ENCODE measurements around the gene MACROD1. TPM values are rescaled to one million over a fixed set of nuclear protein-coding genes. Genes with fewer than 3 reads are reported as not detected.

MACROD1 gene
- total and polyA plus RNA-seq, 2 of the 13 experiments (the other 11 are each of a cell fraction or from before 2014, with no cell fraction given): 23.1 to 34.5 TPM

- TF ChIP-seq JUND (CRISPR knock-in tag; IDR thresholded peaks at IDR 0.05): no peak
- no peak for TF ChIP-seq ZNF367 (CRISPR knock-in tag; IDR thresholded peaks at IDR 0.05; ENCODE audit: borderline replicate concordance)
- TF ChIP-seq ZNF235 (CRISPR knock-in tag; IDR thresholded peaks at IDR 0.05; ENCODE audit: borderline replicate concordance): no peak
- TF ChIP-seq ZNF253 (CRISPR knock-in tag; IDR thresholded peaks at IDR 0.05; ENCODE audit: borderline replicate concordance): no peak
- TF ChIP-seq ZNF275 (CRISPR knock-in tag; IDR thresholded peaks at IDR 0.05; ENCODE audit: borderline replicate concordance): no peak
- TF ChIP-seq NFKBIZ (CRISPR knock-in tag; IDR thresholded peaks at IDR 0.05): no peak
- no peak for TF ChIP-seq HES4 (CRISPR knock-in tag; IDR thresholded peaks at IDR 0.05; ENCODE audit: borderline replicate concordance)
- no peak for TF ChIP-seq TCF12 (IDR thresholded peaks at IDR 0.05)
- TF ChIP-seq TCF12 (CRISPR knock-in tag; IDR thresholded peaks at IDR 0.05): no peak
- no peak for TF ChIP-seq MXD4 (CRISPR knock-in tag; IDR thresholded peaks at IDR 0.05)
- no peak for TF ChIP-seq TEF (CRISPR knock-in tag; IDR thresholded peaks at IDR 0.05)
- TF ChIP-seq KDM5A (IDR thresholded peaks at IDR 0.05; ENCODE audit: borderline replicate concordance, low read length): no peak
- TF ChIP-seq RNF2 (conservative IDR thresholded peaks at IDR 0.05; ENCODE audit: low read depth): no peak
- no peak for TF ChIP-seq PHF20 (CRISPR knock-in tag; IDR thresholded peaks at IDR 0.05)
- TF ChIP-seq THAP11 (CRISPR knock-in tag; IDR thresholded peaks at IDR 0.05): 0 out of 2 replicates have a peak, but pooled peaks have one; percentile 27
- TF ChIP-seq HNRNPUL1 (IDR thresholded peaks at IDR 0.05; ENCODE audit: low read depth, low read length): no peak
- 0 out of 2 replicates have a peak, but pooled peaks have one; percentile 30 for TF ChIP-seq ZNF792 (CRISPR knock-in tag; IDR thresholded peaks at IDR 0.05)
- TF ChIP-seq SAFB2 (CRISPR knock-in tag; IDR thresholded peaks at IDR 0.05; ENCODE audit: borderline replicate concordance, low read depth): 0 out of 2 replicates have a peak, but pooled peaks have one; percentile 35
- TF ChIP-seq RXRA (CRISPR knock-in tag; IDR thresholded peaks at IDR 0.05): peak; percentile 32; the same call in 1 of the 2 replicates
- no peak for TF ChIP-seq ZNF24 (IDR thresholded peaks at IDR 0.05)
- TF ChIP-seq HDAC6 (IDR thresholded peaks at IDR 0.05; ENCODE audit: low read depth, low read length): no peak
- TF ChIP-seq ZFP36 (IDR thresholded peaks at IDR 0.05; ENCODE audit: borderline replicate concordance, low read depth, low read length, partially characterized antibody): no peak
- TF ChIP-seq ZNF496 (CRISPR knock-in tag; IDR thresholded peaks at IDR 0.05; ENCODE audit: insufficient replicate concordance): no peak
- no peak for TF ChIP-seq ZNF282 (IDR thresholded peaks at IDR 0.05; ENCODE audit: partially characterized antibody)
- no peak; the same call in 1 of the 2 replicates for TF ChIP-seq NFKB2 (CRISPR knock-in tag; IDR thresholded peaks at IDR 0.05; ENCODE audit: borderline replicate concordance)
- TF ChIP-seq ZNF7 (CRISPR knock-in tag; IDR thresholded peaks at IDR 0.05): no peak
- TF ChIP-seq ZMAT5 (CRISPR knock-in tag; IDR thresholded peaks at IDR 0.05; ENCODE audit: borderline replicate concordance, low read depth): no peak
These were observed 12.8 kb downstream of the MACROD1 start (continued) for GRCh38 chr11:64152841-64153691.

Data from HepG2 (cell line).